NCI-H2171 treated with DMSO at 0.1 percent for 48 hours (cell line): ENCODE measurements around the gene KDM1A.

Source experiments
- DNase-seq: peaks from one replicate; lab custom pipeline; 2025; lab: John Stamatoyannopoulos, UW

The KDM1A gene

GRCh38 chr1:23013657-23014056 is 5.6 kb upstream of the KDM1A start:
- peak; percentile 95 for DNase-seq

- DNase-seq: no peak
Observed at GRCh38 chr1:23018661-23019093, 591 bp upstream of the KDM1A start.

GRCh38 chr1:23019863-23020625 is 776 bp downstream of the KDM1A start:
- DNase-seq: peak; percentile 65

- DNase-seq: peak; percentile 41
Observed at GRCh38 chr1:23020706-23021405, 1.6 kb downstream of the KDM1A start.

GRCh38 chr1:23021834-23022233 is 2.6 kb downstream of the KDM1A start:
- no peak for DNase-seq

GRCh38 chr1:23023174-23023845 is 4.0 kb downstream of the KDM1A start:
- DNase-seq: no peak

GRCh38 chr1:23026568-23026967 is 7.3 kb downstream of the KDM1A start:
- DNase-seq: no peak

GRCh38 chr1:23027352-23027907 is 8.2 kb downstream of the KDM1A start:
- no peak for DNase-seq

- DNase-seq: no peak
Observed at GRCh38 chr1:23029337-23029736, 10.1 kb downstream of the KDM1A start.

GRCh38 chr1:23035823-23036452 is 16.7 kb downstream of the KDM1A start:
- peak; percentile 47 for DNase-seq

GRCh38 chr1:23037081-23037740 is 17.9 kb downstream of the KDM1A start:
- no peak for DNase-seq

- DNase-seq: no peak
Observed at GRCh38 chr1:23039308-23039826, 20.1 kb downstream of the KDM1A start.

GRCh38 chr1:23040509-23040908 is 21.2 kb downstream of the KDM1A start:
- DNase-seq: no peak

GRCh38 chr1:23044035-23044434 is 24.8 kb downstream of the KDM1A start:
- no peak for DNase-seq

GRCh38 chr1:23050201-23050600 is 30.9 kb downstream of the KDM1A start:
- DNase-seq: no peak

GRCh38 chr1:23051290-23051909 is 32.1 kb downstream of the KDM1A start:
- DNase-seq: no peak

GRCh38 chr1:23057301-23057700 is 38.0 kb downstream of the KDM1A start:
- DNase-seq: no peak

GRCh38 chr1:23062271-23062670 is 43.0 kb downstream of the KDM1A start:
- DNase-seq: no peak

GRCh38 chr1:23065385-23065784 is 46.1 kb downstream of the KDM1A start:
- DNase-seq: no peak

GRCh38 chr1:23066075-23066474 is 46.8 kb downstream of the KDM1A start:
- DNase-seq: no peak

- no peak for DNase-seq
Observed at GRCh38 chr1:23069149-23069548, 49.9 kb downstream of the KDM1A start.
